GM19463 (cell line): Measurements from ENCODE around the gene EVI5.
A peak's percentile ranks its signal among the peaks of the same experiment; 100 is the strongest.

Experiments
- ATAC-seq: cut with Tn5 transposase; IDR thresholded peaks from one replicate; pipeline ENCODE4 v1.9.1; 2021; ENCODE audit warnings: mild to moderate bottlenecking, moderate library complexity; ENCODE audit not compliant: unreplicated experiment

The EVI5 gene

DNA sequence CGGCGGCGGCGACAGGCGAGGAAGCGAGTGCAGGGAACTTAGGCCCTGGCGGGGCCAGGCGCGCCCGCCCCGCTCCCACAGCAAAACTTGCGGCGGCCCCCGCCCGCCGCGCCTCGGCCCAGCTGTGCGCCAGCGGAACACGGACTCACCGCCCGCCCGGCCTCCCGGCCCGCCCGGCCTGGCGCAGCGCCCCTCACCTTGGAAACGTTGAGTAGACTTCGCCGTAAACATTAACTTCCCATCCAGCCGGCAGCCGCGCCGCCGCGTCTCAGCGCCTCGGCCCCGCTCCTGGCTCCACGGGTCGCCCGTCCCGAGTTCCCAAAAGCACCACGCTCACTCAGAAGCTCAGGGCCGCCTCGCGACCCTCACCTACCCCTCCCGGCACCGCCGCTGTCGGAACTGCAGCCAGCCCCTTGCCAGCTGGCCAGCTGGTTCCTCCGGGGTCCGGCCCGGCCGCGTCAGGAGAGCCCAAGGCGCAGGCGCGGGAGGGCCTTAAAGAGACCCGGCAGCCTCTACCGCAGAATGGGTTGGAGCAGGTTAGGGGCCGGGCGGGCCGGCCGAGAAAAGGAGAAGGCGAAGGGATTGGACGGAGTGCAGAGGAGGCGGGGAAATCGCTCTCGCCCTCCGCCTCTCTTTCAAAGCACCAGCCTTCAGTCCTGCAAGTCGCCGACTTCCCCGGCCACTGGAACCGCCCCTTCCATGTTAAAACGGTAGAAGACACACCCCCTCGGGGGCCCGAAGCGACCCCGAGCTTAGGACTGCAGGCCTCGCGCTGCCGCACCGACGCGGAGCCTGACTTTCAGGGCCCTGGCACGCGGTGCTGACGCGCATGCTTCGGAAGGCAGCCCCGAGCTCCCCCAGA is at the start of gene EVI5:
Gene EVI5, minus strand, starts transcription at position 470 of the 862 bp plus-strand sequence. CDS start 48,562 bp downstream, outside the sequence.
- ATAC-seq = peak; percentile 93

GRCh38 chr1:92834617-92835016 is 49.7 kb upstream of the EVI5 start:
- no peak for ATAC-seq

DNA sequence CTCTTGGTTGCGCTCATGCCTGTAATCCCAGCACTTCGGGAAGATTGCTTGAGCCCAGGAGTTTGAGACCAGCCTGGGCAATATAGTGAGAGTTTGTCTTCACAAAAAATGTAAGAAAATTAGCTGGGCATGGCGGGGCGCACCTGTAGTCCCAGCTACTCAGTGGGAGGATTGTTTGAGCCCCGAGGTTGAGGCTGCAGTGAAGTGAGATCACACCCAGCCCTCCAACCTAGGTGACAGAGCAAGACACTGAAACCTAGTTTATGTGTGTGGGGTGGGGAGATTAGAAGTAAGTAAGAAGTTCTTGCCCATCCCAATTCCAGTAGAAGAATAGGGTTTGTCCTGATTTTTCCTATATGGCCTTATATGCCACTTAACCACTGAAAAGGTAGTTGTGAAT is 48.9 kb upstream of the EVI5 start:
- ATAC-seq = no peak

GRCh38 chr1:92832537-92833114 is 47.7 kb upstream of the EVI5 start:
- ATAC-seq = no peak

DNA sequence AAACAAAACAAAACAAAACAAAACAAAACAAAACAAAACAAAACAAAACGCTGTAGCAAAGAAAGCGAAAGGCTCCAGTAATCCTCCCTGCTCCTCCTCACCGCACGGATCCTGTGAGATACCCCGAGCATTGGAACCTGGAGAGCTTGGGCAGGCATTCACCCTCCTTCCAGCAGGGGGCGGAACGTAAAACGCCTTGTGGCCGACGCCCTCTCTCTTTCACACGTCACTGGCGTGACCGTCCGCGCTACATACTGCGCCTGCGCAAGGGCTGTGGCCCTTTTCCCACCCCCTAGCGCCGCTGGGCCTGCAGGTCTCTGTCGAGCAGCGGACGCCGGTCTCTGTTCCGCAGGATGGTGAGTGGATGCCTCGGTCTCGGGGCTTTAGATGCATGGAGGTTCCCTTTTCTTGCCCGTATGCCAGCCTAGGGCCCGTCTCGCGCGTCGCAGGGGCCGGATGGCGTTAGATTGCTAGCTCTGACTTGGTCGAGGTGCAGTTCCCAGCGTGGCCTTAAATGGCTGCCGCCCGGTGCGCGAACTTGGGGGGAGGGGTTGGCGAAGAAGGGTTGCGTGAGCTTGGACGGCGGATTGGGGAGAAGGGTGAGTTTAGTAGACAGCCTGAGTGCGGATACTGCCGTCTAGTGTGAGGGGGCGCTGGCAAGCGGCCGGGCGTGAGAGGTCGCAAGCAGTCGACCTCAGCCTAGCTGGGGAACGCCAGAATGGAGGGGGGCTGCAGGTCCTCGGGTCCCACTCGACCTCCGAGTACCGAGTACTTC is 47.0 kb upstream of the EVI5 start, which contains the start of gene RPL5:
Gene RPL5, plus strand, starts transcription at position 279 of the 775 bp plus-strand sequence. Its CDS starts 75 bp downstream, at position 354.
- peak; percentile 94 for ATAC-seq

DNA sequence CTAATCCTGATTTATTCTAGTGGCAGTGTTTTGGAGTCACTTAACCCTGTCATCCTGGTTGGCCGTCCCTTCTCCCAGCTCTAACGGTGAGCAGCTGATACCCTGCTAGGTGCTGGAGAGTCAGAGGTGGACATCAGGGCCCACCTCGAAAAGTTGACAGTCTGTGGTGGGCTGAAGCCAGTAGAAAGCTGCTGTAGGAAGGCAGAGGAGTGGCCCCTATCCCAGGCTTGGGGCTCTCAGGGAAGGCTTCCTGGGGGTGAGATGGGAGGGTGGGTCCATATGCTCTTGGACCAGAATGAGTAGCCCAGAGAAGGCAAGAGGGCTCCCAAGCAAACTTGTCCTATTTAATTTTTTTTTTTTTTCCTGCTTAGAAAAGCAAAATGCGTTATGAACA is 46.5 kb upstream of the EVI5 start:
- no peak for ATAC-seq

- no peak for ATAC-seq
These were observed 41.9 kb upstream of the EVI5 start for GRCh38 chr1:92826792-92827191.

- no peak for ATAC-seq
These were observed 38.0 kb upstream of the EVI5 start for GRCh38 chr1:92822879-92823278.

DNA sequence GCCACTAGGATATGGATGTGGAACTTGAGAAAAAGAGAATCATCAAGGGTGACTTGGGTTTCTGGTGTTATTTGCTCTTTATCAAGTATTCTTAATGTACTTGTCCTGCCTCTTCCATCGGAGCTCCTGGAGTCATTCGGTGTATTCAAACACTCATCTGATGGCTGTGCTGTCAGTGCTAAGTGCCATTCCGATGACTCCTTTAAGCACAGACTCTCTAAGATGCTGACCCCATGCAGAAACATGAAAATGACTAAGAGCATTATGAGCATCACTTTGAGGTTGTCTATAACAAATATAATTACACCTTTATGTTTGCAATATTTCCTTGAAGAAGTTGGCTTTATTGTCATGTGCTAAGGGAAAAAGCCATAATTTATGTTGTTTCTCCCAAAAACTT is 35.6 kb upstream of the EVI5 start:
- ATAC-seq = no peak

DNA sequence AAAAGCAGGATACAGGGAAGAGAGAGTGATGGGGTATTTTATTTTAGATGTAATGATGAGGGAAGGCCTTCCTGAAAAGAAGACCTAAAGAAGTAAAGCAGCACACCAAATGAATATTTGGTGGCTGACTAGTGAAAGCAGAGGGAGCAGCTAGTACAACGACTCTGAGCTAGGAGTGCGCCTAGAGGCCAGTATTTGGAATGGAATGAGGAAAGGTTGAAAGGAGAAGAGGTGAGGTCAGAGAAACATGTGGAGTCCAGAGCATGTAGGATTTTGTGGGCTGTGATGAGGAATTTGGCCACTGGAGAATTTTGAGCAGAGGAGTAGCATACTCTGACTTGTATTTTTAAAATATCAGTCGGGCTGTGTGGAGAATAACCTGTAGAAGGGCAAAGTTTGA is 35.1 kb upstream of the EVI5 start:
- no peak for ATAC-seq

DNA sequence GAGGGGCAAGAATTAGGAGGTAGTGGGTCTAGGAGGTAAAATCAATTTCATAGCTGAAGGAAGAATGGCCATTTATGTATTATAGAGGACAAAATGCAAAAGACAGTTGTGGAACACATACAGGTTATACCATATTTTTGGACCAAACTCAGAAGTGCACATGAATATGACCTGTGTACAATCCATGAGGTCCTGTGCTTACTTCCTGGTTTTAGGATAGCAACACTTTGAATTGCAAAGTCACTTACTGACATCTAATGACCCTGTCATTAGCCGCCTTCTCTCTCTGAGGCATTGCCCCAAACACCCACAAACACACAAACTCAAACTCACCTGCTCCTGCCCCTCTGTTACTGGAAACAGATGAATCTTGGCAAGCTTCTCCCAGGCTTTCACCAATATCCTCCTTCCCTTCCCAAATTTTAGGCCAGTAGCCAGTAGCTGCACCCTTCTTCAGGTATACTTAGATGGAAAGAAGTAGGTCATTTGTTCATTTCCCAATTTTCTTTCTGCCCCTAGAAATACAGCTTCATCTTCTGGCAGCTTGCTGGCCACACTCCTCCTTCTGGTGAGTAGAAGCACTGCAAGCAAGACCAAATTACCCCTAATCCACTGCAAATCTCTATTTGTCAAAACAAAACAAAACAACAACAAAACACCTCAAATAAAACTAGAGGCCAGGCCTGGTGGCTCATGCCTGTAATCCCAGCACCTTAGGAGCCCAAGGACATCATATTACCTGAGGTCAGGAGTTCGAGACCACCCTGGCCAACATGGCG is 33.3 kb upstream of the EVI5 start:
- peak; percentile 75 for ATAC-seq

GRCh38 chr1:92817137-92817697 is 32.3 kb upstream of the EVI5 start:
- ATAC-seq = no peak

GRCh38 chr1:92816732-92817131 is 31.8 kb upstream of the EVI5 start:
- ATAC-seq = no peak

DNA sequence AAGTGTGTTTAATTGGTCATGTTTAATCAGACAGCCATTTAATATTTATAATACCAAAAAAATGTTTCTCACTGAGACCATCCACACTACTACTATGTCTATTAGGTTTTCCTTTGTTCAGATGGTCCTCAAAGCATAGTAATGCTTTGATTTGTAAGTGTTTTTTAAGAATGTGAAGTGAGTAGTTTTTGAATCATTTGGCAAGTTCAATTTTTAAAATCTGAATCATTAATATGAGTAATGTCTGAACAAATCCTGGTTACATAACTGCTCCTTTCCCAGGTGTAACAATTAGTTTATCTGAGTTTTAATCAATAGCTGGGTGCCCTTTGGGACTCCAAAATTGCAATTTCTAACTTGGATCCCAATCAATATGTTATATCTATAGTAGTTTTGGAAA is 23.5 kb upstream of the EVI5 start:
- no peak for ATAC-seq

- ATAC-seq = no peak
These were observed 20.3 kb upstream of the EVI5 start for GRCh38 chr1:92805216-92805615.

- peak; percentile 51 for ATAC-seq
These were observed 19.9 kb upstream of the EVI5 start for GRCh38 chr1:92804721-92805201.

DNA sequence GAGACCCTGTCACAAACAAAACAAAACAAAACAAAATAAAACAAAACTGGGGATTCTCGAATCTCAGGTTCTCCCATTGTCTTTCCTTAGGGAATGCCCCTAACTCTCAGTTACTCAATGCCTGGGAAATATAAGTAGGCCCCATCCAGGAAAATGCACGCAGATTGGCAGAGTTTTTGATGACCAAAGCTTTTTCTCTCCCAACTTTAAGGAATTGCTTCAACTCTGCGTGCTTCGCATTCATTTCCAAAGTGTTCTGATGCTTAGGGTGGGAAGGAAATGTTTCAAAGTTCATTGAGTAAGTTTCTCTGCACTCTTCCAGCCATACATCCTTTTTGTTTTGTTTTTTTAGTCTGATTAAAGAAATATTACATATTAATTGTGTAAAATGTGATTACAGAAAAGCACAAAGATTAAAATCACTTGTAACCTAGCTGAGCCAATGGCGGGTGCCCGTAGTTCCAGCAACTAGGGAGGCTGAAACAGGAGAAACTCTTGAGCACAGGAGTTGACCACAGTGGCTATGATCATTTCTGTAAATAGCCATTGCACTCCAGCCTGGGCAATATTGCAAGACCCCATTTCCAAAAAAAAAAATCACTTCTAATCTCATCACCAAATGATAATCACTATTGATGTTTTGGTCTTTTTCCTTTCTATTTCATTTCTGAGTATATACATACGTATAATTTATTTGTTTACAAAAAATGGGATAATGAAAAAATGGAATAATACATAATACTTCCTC is 18.4 kb upstream of the EVI5 start:
- ATAC-seq = no peak

GRCh38 chr1:92797961-92798360 is 13.1 kb upstream of the EVI5 start:
- no peak for ATAC-seq

DNA sequence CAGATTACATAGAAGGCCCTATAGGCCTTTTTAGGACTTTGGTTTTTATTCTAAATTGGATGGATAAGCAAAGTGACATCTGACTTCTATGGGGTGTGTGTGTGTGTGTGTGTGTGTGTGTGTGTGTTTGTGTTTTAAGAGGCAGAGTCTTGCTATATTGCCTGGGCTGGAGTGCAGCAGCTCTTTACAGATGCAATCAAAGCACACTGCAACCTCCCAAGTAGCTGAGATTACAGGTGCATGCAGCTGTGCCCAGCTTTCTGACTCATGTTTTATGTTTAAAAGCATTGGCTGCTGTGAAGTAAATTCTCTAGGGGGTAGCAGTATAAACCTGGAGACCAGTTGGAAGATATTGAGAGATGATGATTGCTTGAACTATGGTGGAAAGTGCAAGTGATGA is 12.4 kb upstream of the EVI5 start:
- ATAC-seq = no peak

DNA sequence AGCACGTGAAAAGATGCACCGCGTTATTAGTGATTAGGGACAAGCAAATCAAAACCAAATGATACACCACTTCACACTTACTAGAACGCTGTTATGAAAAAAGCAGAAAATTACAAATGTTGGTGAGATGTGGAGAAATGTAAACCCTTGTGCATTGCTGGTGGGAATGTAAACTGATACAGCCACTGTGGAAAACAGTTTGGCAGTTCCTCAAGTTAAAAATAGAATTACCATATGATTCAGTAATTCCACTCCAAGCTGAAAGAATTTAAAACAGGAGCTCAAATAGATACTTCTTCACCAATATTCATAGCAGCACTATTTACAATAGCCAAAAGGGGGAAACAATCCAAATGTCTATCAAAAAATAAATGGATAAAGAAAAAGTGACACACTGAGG is 10.3 kb upstream of the EVI5 start:
- no peak for ATAC-seq
